ENCODE data around the gene HGS. TPM values are rescaled to one million over a fixed set of nuclear protein-coding genes. Genes with fewer than 3 reads are reported as not detected.
A peak's percentile ranks its signal among the peaks of the same experiment; 100 is the strongest.

Gene HGS
- total and polyA plus RNA-seq, 2 of the 13 experiments (the other 11 are each of a cell fraction or from before 2014, with no cell fraction given), result 73.3 to 78.1 TPM

GRCh38 chr17:81713556-81714411, 30.0 kb downstream of the HGS start (continued):
- TF ChIP-seq ZBTB8A (CRISPR knock-in tag; IDR thresholded peaks at IDR 0.05; ENCODE audit: borderline replicate concordance, low read depth) (no peak), CEBPG (CRISPR knock-in tag; IDR thresholded peaks at IDR 0.05) (peak; percentile 2; the same call in 1 of the 2 replicates), ARID5B (CRISPR knock-in tag; IDR thresholded peaks at IDR 0.05) (peak; percentile 67), MIXL1 (CRISPR knock-in tag; IDR thresholded peaks at IDR 0.05) (no peak), YY1 (IDR thresholded peaks at IDR 0.05; ENCODE audit: insufficient read depth, insufficient replicate concordance, low read depth, low read length) (peak; percentile 77), SMYD3 (CRISPR knock-in tag; IDR thresholded peaks at IDR 0.05) (peak; percentile 80; the same call in 1 of the 2 replicates), MLLT10 (CRISPR knock-in tag; IDR thresholded peaks at IDR 0.05) (no peak), NFYB (CRISPR knock-in tag; IDR thresholded peaks at IDR 0.05) (no peak; the same call in none of the 2 replicates), ZBTB7A (CRISPR knock-in tag; IDR thresholded peaks at IDR 0.05) (peak; percentile 92), ZNF382 (CRISPR knock-in tag; IDR thresholded peaks at IDR 0.05; ENCODE audit: borderline replicate concordance) (no peak), SSRP1 (CRISPR knock-in tag; IDR thresholded peaks at IDR 0.05) (no peak; the same call in 1 of the 2 replicates), KLF16 (CRISPR knock-in tag; IDR thresholded peaks at IDR 0.05) (peak in 1 of 2 experiments; percentile 94; a peak in 2 of 4 replicates), ZNF547 (CRISPR knock-in tag; IDR thresholded peaks at IDR 0.05) (0 out of 2 replicates have a peak, but pooled peaks have one; percentile 14), MED13 (CRISPR knock-in tag; IDR thresholded peaks at IDR 0.05) (0 out of 2 replicates have a peak, but pooled peaks have one; percentile 16), USF2 (IDR thresholded peaks at IDR 0.05; ENCODE audit: low read depth, low read length) (no peak), USF2 (CRISPR knock-in tag; IDR thresholded peaks at IDR 0.05; ENCODE audit: borderline replicate concordance) (peak; percentile 64; the same call in 1 of the 2 replicates), TCF7 (IDR thresholded peaks at IDR 0.05; ENCODE audit: low read depth) (no peak), HOXA5 (CRISPR knock-in tag; IDR thresholded peaks at IDR 0.05) (peak; percentile 91)
- TF ChIP-seq, protein P1, sequence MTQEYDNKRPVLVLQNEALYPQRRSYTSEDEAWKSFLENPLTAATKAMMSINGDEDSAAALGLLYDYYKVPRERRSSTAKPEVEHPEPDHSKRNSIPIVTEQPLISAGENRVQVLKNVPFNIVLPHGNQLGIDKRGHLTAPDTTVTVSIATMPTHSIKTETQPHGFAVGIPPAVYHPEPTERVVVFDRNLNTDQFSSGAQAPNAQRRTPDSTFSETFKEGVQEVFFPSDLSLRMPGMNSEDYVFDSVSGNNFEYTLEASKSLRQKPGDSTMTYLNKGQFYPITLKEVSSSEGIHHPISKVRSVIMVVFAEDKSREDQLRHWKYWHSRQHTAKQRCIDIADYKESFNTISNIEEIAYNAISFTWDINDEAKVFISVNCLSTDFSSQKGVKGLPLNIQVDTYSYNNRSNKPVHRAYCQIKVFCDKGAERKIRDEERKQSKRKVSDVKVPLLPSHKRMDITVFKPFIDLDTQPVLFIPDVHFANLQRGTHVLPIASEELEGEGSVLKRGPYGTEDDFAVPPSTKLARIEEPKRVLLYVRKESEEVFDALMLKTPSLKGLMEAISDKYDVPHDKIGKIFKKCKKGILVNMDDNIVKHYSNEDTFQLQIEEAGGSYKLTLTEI (CRISPR knock-in tag; conservative IDR thresholded peaks at IDR 0.05), result no peak
- TF ChIP-seq, protein P2, sequence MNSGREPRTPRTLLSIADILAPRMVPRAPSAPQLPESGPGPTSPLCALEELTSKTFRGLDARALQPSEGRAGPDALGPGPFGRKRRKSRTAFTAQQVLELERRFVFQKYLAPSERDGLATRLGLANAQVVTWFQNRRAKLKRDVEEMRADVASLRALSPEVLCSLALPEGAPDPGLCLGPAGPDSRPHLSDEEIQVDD (CRISPR knock-in tag; IDR thresholded peaks at IDR 0.05; ENCODE audit: borderline replicate concordance), result peak; percentile 33
